HG02840 (cell line): Measurements from ENCODE around the gene PDCD6IP.

ENCODE experiments used
- ATAC-seq: cut with Tn5 transposase; IDR thresholded peaks from one replicate; pipeline ENCODE4 v1.9.1; 2021; ENCODE audit warnings: mild to moderate bottlenecking, moderate library complexity, moderate number of reproducible peaks; ENCODE audit not compliant: unreplicated experiment, low FRiP score

The PDCD6IP gene

GRCh38 chr3:33886015-33886414, 87.6 kb downstream of the PDCD6IP start:
- ATAC-seq: no peak

- no peak for ATAC-seq
These were observed 89.0 kb downstream of the PDCD6IP start for GRCh38 chr3:33887478-33887877.

- no peak for ATAC-seq
These were observed 91.1 kb downstream of the PDCD6IP start for GRCh38 chr3:33889394-33890039.

GRCh38 chr3:33892655-33893054, 94.2 kb downstream of the PDCD6IP start:
- ATAC-seq: no peak

GRCh38 chr3:33895658-33896057, 97.2 kb downstream of the PDCD6IP start:
- no peak for ATAC-seq

- ATAC-seq: no peak
These were observed 98.9 kb downstream of the PDCD6IP start for GRCh38 chr3:33897306-33897705.

- no peak for ATAC-seq
These were observed 100.5 kb downstream of the PDCD6IP start for GRCh38 chr3:33898901-33899300.

GRCh38 chr3:33900440-33900808, 102.0 kb downstream of the PDCD6IP start:
- ATAC-seq: no peak

- no peak for ATAC-seq
These were observed 102.5 kb downstream of the PDCD6IP start for GRCh38 chr3:33900809-33901505.

GRCh38 chr3:33901862-33902563, 103.6 kb downstream of the PDCD6IP start:
- ATAC-seq: no peak

GRCh38 chr3:33904730-33905129, 106.3 kb downstream of the PDCD6IP start:
- no peak for ATAC-seq

- ATAC-seq: no peak
These were observed 109.9 kb downstream of the PDCD6IP start for GRCh38 chr3:33908250-33908851.

- ATAC-seq: no peak
These were observed 111.1 kb downstream of the PDCD6IP start for GRCh38 chr3:33909547-33909946.

- ATAC-seq: no peak
These were observed 111.6 kb downstream of the PDCD6IP start for GRCh38 chr3:33910031-33910430.

GRCh38 chr3:33911525-33912322, 113.3 kb downstream of the PDCD6IP start:
- no peak for ATAC-seq

- no peak for ATAC-seq
These were observed 115.8 kb downstream of the PDCD6IP start for GRCh38 chr3:33914212-33914611.

GRCh38 chr3:33914731-33915379, 116.4 kb downstream of the PDCD6IP start:
- no peak for ATAC-seq

- ATAC-seq: no peak
These were observed 117.5 kb downstream of the PDCD6IP start for GRCh38 chr3:33915796-33916546.

- ATAC-seq: no peak
These were observed 119.8 kb downstream of the PDCD6IP start for GRCh38 chr3:33918126-33918756.
